GM12878 (cell line): Measurements from ENCODE around the gene NDUFA13. TPM values are rescaled to one million over a fixed set of nuclear protein-coding genes. Genes with fewer than 3 reads are reported as not detected.

Experiments used
- ATAC-seq: fragments of 200-7000 bp; cut with Tn5 transposase; 3 replicates; pipeline ENCODE4 v1.9.1; 2020; ENCODE audit warnings: mild to moderate bottlenecking, moderate library complexity
- BruUV-seq: library from RNA; stranded (reverse); fragments of 400-500 nt; replicated peaks from 2 replicates; lab custom pipeline; 2021; lab: Mats Ljungman, UMichigan
- CTCF ChIA-PET: fragments of 300-600 bp; sonication (Branson Sonifier 250); formaldehyde crosslinking; extraction: SDS; loops from one replicate; lab custom pipeline; 2021; ENCODE audit warnings: inconsistent platforms; lab: Yijun Ruan, JAX
- POLR2A ChIA-PET: fragments of 350-600 bp; formaldehyde crosslinking; extraction: SDS; loops from one replicate; lab custom pipeline; 2021; ENCODE audit warnings: inconsistent platforms; lab: Charles Lee
- RAD21 ChIA-PET: fragments of 300-600 bp; sonication (Branson Sonifier 250); formaldehyde crosslinking; loops from one replicate; lab custom pipeline; 2023; ENCODE audit warnings: antibody characterized with exemption; ENCODE audit not compliant: unreplicated experiment; lab: Charles Lee
- SMC1A ChIA-PET: fragments of 300-600 bp; sonication (Branson Sonifier 250); formaldehyde crosslinking; loops from one replicate; lab custom pipeline; 2023; ENCODE audit not compliant: unreplicated experiment, uncharacterized antibody; lab: Charles Lee
- DNase-seq: peaks from one replicate; pipeline ENCODE4 v3.0.0-alpha.2; 2011; ENCODE audit warnings: low read depth, low spot score
- FAIRE-seq: peaks from 3 replicates; lab custom pipeline; 2011; peaks lifted over from hg19 to GRCh38; lab: Jason Lieb, UNC
- H2AFZ ChIP-seq: 2 replicates; pipeline ENCODE4 v1.6.0; 2011; ENCODE audit warnings: low read depth, low read length, control low read depth; ENCODE audit not compliant: control insufficient read depth
- H3K27ac ChIP-seq: 2 replicates; pipeline ENCODE4 v1.5.1; 2011; ENCODE audit warnings: control low read depth; ENCODE audit not compliant: control insufficient read depth, insufficient read depth
- H3K27me3 ChIP-seq, 2 experiments: replicated peaks in 1 of 2; 2 replicates each; pipeline versions ENCODE4 v1.6.0 to v1.6.1; 2011; ENCODE audit warnings: low read length in 1 of 2; ENCODE audit not compliant: control insufficient read depth in 2 of 2, insufficient read depth in 2 of 2
- H3K36me3 ChIP-seq, 2 experiments: 2 replicates each; pipeline ENCODE4 v1.5.1; 2011; ENCODE audit warnings: low read length in 1 of 2; ENCODE audit not compliant: control insufficient read depth in 2 of 2, insufficient read depth in 2 of 2
- H3K4me1 ChIP-seq: 2 replicates; pipeline ENCODE4 v1.6.1; 2011; ENCODE audit warnings: mild to moderate bottlenecking, low read length, moderate library complexity, mixed read lengths; ENCODE audit not compliant: control insufficient read depth, insufficient read depth
- H3K4me2 ChIP-seq: 2 replicates; pipeline ENCODE4 v1.6.0; 2011; ENCODE audit warnings: control low read depth; ENCODE audit not compliant: control insufficient read depth, insufficient read depth
- H3K4me3 ChIP-seq: fragments of 200-600 bp; sonication (generic); 2 replicates; pipeline ENCODE4 v1.5.1; 2016
- H3K79me2 ChIP-seq: 2 replicates; pipeline ENCODE4 v1.6.0; 2011; ENCODE audit warnings: low read length; ENCODE audit not compliant: control insufficient read depth, insufficient read depth
- H3K9ac ChIP-seq: 2 replicates; pipeline ENCODE4 v1.8.0; 2011; ENCODE audit warnings: low read length, control low read depth, mixed read lengths; ENCODE audit not compliant: control insufficient read depth, insufficient read depth
- H3K9me3 ChIP-seq: replicated peaks from 3 replicates; pipeline ENCODE4 v1.5.1; 2011; ENCODE audit warnings: mild to moderate bottlenecking, low read length; ENCODE audit not compliant: control insufficient read depth, insufficient read depth
- H4K20me1 ChIP-seq: 2 replicates; pipeline ENCODE4 v1.6.0; 2011; ENCODE audit not compliant: control insufficient read depth, insufficient read depth
- CHD1 ChIP-seq: IDR thresholded peaks from 2 replicates; pipeline ENCODE4 v1.6.1; 2012; ENCODE audit warnings: low read depth, low read length, improper control_type of control experiment
- HCFC1 ChIP-seq: fragments of 150-350 bp; IDR thresholded peaks from 2 replicates; pipeline ENCODE4 v1.6.1; 2014; ENCODE audit warnings: low read length
- PRDM15 ChIP-seq: fragments of 450-650 bp; formaldehyde crosslinking; IDR thresholded peaks from 2 replicates; pipeline ENCODE4 v1.4.0; 2020; ENCODE audit warnings: mild to moderate bottlenecking, moderate library complexity
- WGBS: methylation state at CpG from one replicate; pipeline ENCODE4 v1.1.6; 2016; ENCODE audit warnings: low lambda C conversion rate; ENCODE audit not compliant: insufficient replicate concordance, insufficient coverage; ENCODE audit errors: missing lambda C conversion rate; 5-methylcytosine and 5-hydroxymethylcytosine counted together
- in situ Hi-C: fragments of 300-500 bp; cut with MboI; formaldehyde crosslinking; loops from 9 replicates; pipeline ENCODE4 v1.14.3; 2018; ENCODE audit warnings: mixed read lengths
- intact Hi-C: fragments of 100-400 bp; cut with micrococcal nuclease; formaldehyde crosslinking; loops from one replicate; pipeline ENCODE4 v1.14.2; 2022; ENCODE audit not compliant: unreplicated experiment
- polyA plus RNA-seq, 11 experiments: library from polyadenylated mRNA; depleted of rRNA in 4 of 11; unstranded in 6 of 11; stranded (reverse) in 5 of 11; fragments of >200 nt; fragmentation: Nextera tagmentation in 4 of 11; fragmentation: Illumina TruSeq in 1 of 11; extraction: Ambion mirVana in 4 of 11; extraction: Trizol in 1 of 11; gene quantifications; 1 replicate in 1 of 11; 2 replicates in 10 of 11; pipeline versions ENCODE4 v1.2.1 to v1.2.3, GENCODE V29; 2011 to 2016; ENCODE audit warnings: inconsistent platforms in 2 of 11, missing spikeins in 2 of 11, low read depth in 1 of 11
- total RNA-seq, 4 experiments: library from RNA; depleted of rRNA in 3 of 4; stranded (reverse); fragments of >200 nt in 3 of 4; fragmentation: Illumina TruSeq in 1 of 4; extraction: Trizol in 1 of 4; gene quantifications; 2 replicates each; pipeline versions ENCODE4 v1.2.1 to v1.2.3, GENCODE V29; 2013 to 2021

Gene NDUFA13
- total and polyA plus RNA-seq, 10 of the 15 experiments (the other 5 are each of a cell fraction or from before 2014, with no cell fraction given) = 224 to 586 (median 456) TPM

- Histone ChIP-seq H3K79me2 (no peaks in the 10 kb centered on the region), H3K27me3 (no peaks in the 10 kb centered on the region), H3K4me1 (no peaks in the 10 kb centered on the region), H3K36me3 (peaks cover 39 to 64% of the 10 kb centered on the region in 2 experiments; a peak in 3 of 4 replicates), H3K4me2 (no peak overlapping the region), H4K20me1 (no peaks in the 10 kb centered on the region), H3K27ac (no peak overlapping the region), H3K9me3 (no peaks in the 10 kb centered on the region), H2AFZ (no peak overlapping the region), H3K9ac (no peak overlapping the region), H3K4me3 (no peak overlapping the region)
- RAD21 ChIA-PET = no interaction called here
- CTCF ChIA-PET = no interaction called here
- SMC1A ChIA-PET = no interaction called here
- intact Hi-C loops (no loop called here), in situ Hi-C loops (loop anchor here (10.0 kb wide), 1 partner anchor 355 kb away; no protein-coding TSS in a partner anchor)
- TF ChIP-seq CHD1 (no peak), HCFC1 (no peak), PRDM15 (CRISPR knock-in tag) (no peak)
- no peak for DNase-seq
- FAIRE-seq = no peak
- WGBS = 79% methylated on average over 18 of the region's 18 CpGs
- POLR2A ChIA-PET = no interaction called here
- BruUV-seq = no TSS peak
- ATAC-seq = no peak
These were observed 16.6 kb upstream of the NDUFA13 start for GRCh38 chr19:19499272-19499995.
